ENCODE measurements around the gene PRKCA.

DNA sequence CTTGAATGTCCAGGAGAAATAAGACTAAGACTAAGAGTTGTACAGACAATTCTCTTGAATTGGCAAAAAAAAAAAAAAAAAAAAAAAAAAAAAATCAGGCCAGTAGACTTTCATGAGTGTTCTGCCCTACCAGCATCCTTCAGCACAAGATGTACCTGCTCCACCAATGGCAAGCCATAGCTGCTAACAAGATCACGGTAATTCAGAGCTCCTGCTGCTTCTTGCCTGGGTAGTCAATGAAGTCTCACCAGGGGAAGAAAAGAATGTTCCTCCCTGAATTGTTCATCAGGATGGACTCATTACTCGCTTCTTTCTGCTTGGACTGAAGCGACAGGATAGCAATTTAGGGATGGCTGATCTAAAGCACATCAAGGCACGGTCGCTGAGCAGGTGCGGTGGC is 42.1 kb upstream of the PRKCA start:
- TF ChIP-seq, protein P1, sequence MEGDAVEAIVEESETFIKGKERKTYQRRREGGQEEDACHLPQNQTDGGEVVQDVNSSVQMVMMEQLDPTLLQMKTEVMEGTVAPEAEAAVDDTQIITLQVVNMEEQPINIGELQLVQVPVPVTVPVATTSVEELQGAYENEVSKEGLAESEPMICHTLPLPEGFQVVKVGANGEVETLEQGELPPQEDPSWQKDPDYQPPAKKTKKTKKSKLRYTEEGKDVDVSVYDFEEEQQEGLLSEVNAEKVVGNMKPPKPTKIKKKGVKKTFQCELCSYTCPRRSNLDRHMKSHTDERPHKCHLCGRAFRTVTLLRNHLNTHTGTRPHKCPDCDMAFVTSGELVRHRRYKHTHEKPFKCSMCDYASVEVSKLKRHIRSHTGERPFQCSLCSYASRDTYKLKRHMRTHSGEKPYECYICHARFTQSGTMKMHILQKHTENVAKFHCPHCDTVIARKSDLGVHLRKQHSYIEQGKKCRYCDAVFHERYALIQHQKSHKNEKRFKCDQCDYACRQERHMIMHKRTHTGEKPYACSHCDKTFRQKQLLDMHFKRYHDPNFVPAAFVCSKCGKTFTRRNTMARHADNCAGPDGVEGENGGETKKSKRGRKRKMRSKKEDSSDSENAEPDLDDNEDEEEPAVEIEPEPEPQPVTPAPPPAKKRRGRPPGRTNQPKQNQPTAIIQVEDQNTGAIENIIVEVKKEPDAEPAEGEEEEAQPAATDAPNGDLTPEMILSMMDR (IDR thresholded peaks at IDR 0.05) = no peak
- no peak for TF ChIP-seq POLR2A (IDR thresholded peaks at IDR 0.05)
